ENCODE results near the gene HSH2D.

HSH2D gene

GRCh38 chr19:16121967-16122366 is 21.5 kb upstream of the HSH2D start:
- no peak for TF ChIP-seq CTCF (conservative IDR thresholded peaks at IDR 0.05; ENCODE audit: control insufficient read depth, insufficient read depth, low read depth, low read length)

GRCh38 chr19:16124953-16125352 is 18.5 kb upstream of the HSH2D start:
- DNase-seq (ENCODE audit: low read depth), result no peak
- TF ChIP-seq CTCF (conservative IDR thresholded peaks at IDR 0.05; ENCODE audit: control insufficient read depth, insufficient read depth, low read depth, low read length), result no peak
- H3K4me3 ChIP-seq (ENCODE audit: control insufficient read depth, low read depth, low read length), result no peak overlapping the region

More at GRCh38 chr19:16121967-16122366, 21.5 kb upstream of the HSH2D start:
- H3K4me3 ChIP-seq (ENCODE audit: control insufficient read depth, low read depth, low read length), result no peak overlapping the region
- no peak for DNase-seq (ENCODE audit: low read depth)

- H3K4me3 ChIP-seq (ENCODE audit: control insufficient read depth, low read depth, low read length), result no peak overlapping the region
- no peak for TF ChIP-seq CTCF (conservative IDR thresholded peaks at IDR 0.05; ENCODE audit: control insufficient read depth, insufficient read depth, low read depth, low read length)
- DNase-seq (ENCODE audit: low read depth), result peak; percentile 38
Observed at GRCh38 chr19:16125737-16126495, 17.6 kb upstream of the HSH2D start.

- no peak overlapping the region for H3K4me3 ChIP-seq (ENCODE audit: control insufficient read depth, low read depth, low read length)
- no peak for TF ChIP-seq CTCF (conservative IDR thresholded peaks at IDR 0.05; ENCODE audit: control insufficient read depth, insufficient read depth, low read depth, low read length)
- no peak for DNase-seq (ENCODE audit: low read depth)
Observed at GRCh38 chr19:16127080-16127479, 16.4 kb upstream of the HSH2D start.

GRCh38 chr19:16127776-16128371 is 15.6 kb upstream of the HSH2D start:
- no peak for DNase-seq (ENCODE audit: low read depth)
- H3K4me3 ChIP-seq (ENCODE audit: control insufficient read depth, low read depth, low read length), result no peak overlapping the region
- no peak for TF ChIP-seq CTCF (conservative IDR thresholded peaks at IDR 0.05; ENCODE audit: control insufficient read depth, insufficient read depth, low read depth, low read length)

- TF ChIP-seq CTCF (conservative IDR thresholded peaks at IDR 0.05; ENCODE audit: control insufficient read depth, insufficient read depth, low read depth, low read length), result no peak
- H3K4me3 ChIP-seq (ENCODE audit: control insufficient read depth, low read depth, low read length), result no peak overlapping the region
- DNase-seq (ENCODE audit: low read depth), result no peak
Observed at GRCh38 chr19:16131648-16132047, 11.8 kb upstream of the HSH2D start.

Data from fibroblast of mammary gland (primary cell).